Measurements from ENCODE around the gene PLTP.
"Not testable (repeated sequence)": the region's sequence is repeated elsewhere in the genome, so short reads cannot be mapped to it uniquely, and the experiment has no call there.

PLTP gene

GRCh38 chr20:45890985-45891983 lies 20.7 kb downstream of the PLTP start, which contains the start of the genes CTSA and NEURL2:
Gene CTSA, plus strand, starts transcription at chr20:45891335. Its CDS starts 234 bp downstream, at chr20:45891569.
Gene NEURL2, minus strand, starts transcription at chr20:45891208. Its CDS starts 217 bp downstream, at chr20:45890991.
- no peaks in the 10 kb centered on the region for H3K27me3 Mint-ChIP-seq
- H3K27ac Mint-ChIP-seq: peak within 1 kb of the TSS; percentile 91
- peak; percentile 76 to 82 for DNase-seq (ENCODE audit: low spot score in 2 of 2)
- peak; percentile 88 for ATAC-seq (ENCODE audit: low read depth)
- peaks cover 4% of the 10 kb centered on the region for H3K36me3 Mint-ChIP-seq
- H3K9me3 Mint-ChIP-seq: no peaks in the 10 kb centered on the region
- H3K4me1 Mint-ChIP-seq: peaks cover 25% of the 10 kb centered on the region
- peak within 1 kb of the TSS; percentile 93 for H3K4me3 Mint-ChIP-seq

- DNase-seq (ENCODE audit: low spot score in 2 of 2): peak in 1 of 2 donors; percentile 50
- Mint-ChIP-seq H3K4me3 (peak overlapping the region; percentile 93), H3K27ac (peak overlapping the region; percentile 91), H3K36me3 (peaks cover 4% of the 10 kb centered on the region), H3K9me3 (no peaks in the 10 kb centered on the region), H3K27me3 (no peaks in the 10 kb centered on the region), H3K4me1 (peaks cover 25% of the 10 kb centered on the region)
- ATAC-seq (ENCODE audit: low read depth): peak; percentile 23
Measured at GRCh38 chr20:45890077-45890984, 21.6 kb downstream of the PLTP start.

- DNase-seq (ENCODE audit: low spot score in 2 of 2) (no peak), ATAC-seq (ENCODE audit: low read depth) (no peak)
- H3K4me3 Mint-ChIP-seq: no peak overlapping the region
- H3K4me1 Mint-ChIP-seq: peaks cover 27% of the 10 kb centered on the region
- no peak overlapping the region for H3K27ac Mint-ChIP-seq
- H3K36me3 Mint-ChIP-seq: peaks cover 4% of the 10 kb centered on the region
- H3K9me3 Mint-ChIP-seq: no peaks in the 10 kb centered on the region
- no peaks in the 10 kb centered on the region for H3K27me3 Mint-ChIP-seq
Measured at GRCh38 chr20:45888681-45889080, 23.3 kb downstream of the PLTP start.

- ATAC-seq (ENCODE audit: low read depth) (no peak), DNase-seq (ENCODE audit: low spot score in 2 of 2) (no peak)
- H3K27me3 Mint-ChIP-seq: no peaks in the 10 kb centered on the region
- H3K4me3 Mint-ChIP-seq: no peak within 1 kb of the TSS
- no peaks in the 10 kb centered on the region for H3K9me3 Mint-ChIP-seq
- no peak within 1 kb of the TSS for H3K27ac Mint-ChIP-seq
- peaks cover 3% of the 10 kb centered on the region for H3K36me3 Mint-ChIP-seq
- peaks cover 27% of the 10 kb centered on the region for H3K4me1 Mint-ChIP-seq
Measured at GRCh38 chr20:45887346-45887715, 24.6 kb downstream of the PLTP start, which contains the start of gene SPATA25. Gene SPATA25, minus strand, starts transcription at chr20:45887622. Its CDS starts 32 bp downstream, at chr20:45887590.

- ATAC-seq (ENCODE audit: low read depth) (no peak), DNase-seq (ENCODE audit: low spot score in 2 of 2) (no peak)
- Mint-ChIP-seq H3K27ac (no peak overlapping the region), H3K4me1 (peaks cover 25% of the 10 kb centered on the region), H3K36me3 (peaks cover 3% of the 10 kb centered on the region), H3K4me3 (no peak overlapping the region), H3K27me3 (no peaks in the 10 kb centered on the region), H3K9me3 (no peaks in the 10 kb centered on the region)
Measured at GRCh38 chr20:45886590-45887345, 25.2 kb downstream of the PLTP start.

- no peaks in the 10 kb centered on the region for H3K27me3 Mint-ChIP-seq
- no peak overlapping the region for H3K4me3 Mint-ChIP-seq
- H3K9me3 Mint-ChIP-seq: no peaks in the 10 kb centered on the region
- H3K36me3 Mint-ChIP-seq: peaks cover 3% of the 10 kb centered on the region
- H3K4me1 Mint-ChIP-seq: peaks cover 24% of the 10 kb centered on the region
- ATAC-seq (ENCODE audit: low read depth): no peak
- no peak overlapping the region for H3K27ac Mint-ChIP-seq
- no peak for DNase-seq (ENCODE audit: low spot score in 2 of 2)
Measured at GRCh38 chr20:45883100-45883469, 28.9 kb downstream of the PLTP start.

GRCh38 chr20:45882469-45883099 lies 29.4 kb downstream of the PLTP start:
- peaks cover 3% of the 10 kb centered on the region for H3K36me3 Mint-ChIP-seq
- H3K9me3 Mint-ChIP-seq: no peaks in the 10 kb centered on the region
- DNase-seq (ENCODE audit: low spot score in 2 of 2) (no peak), ATAC-seq (ENCODE audit: low read depth) (no peak)
- H3K4me1 Mint-ChIP-seq: peaks cover 24% of the 10 kb centered on the region
- no peaks in the 10 kb centered on the region for H3K27me3 Mint-ChIP-seq
- H3K27ac Mint-ChIP-seq: peak overlapping the region; percentile 51
- peak overlapping the region; percentile 70 for H3K4me3 Mint-ChIP-seq

GRCh38 chr20:45880988-45881788 lies 30.8 kb downstream of the PLTP start, which contains the start of gene ZSWIM1:
Gene ZSWIM1, plus strand, starts transcription at chr20:45881227. Its CDS starts 1,366 bp downstream, at chr20:45882593.
- Mint-ChIP-seq H3K27ac (peak within 1 kb of the TSS; percentile 91), H3K27me3 (no peaks in the 10 kb centered on the region), H3K4me3 (peak within 1 kb of the TSS; percentile 86), H3K9me3 (no peaks in the 10 kb centered on the region), H3K36me3 (peaks cover 5% of the 10 kb centered on the region), H3K4me1 (peaks cover 24% of the 10 kb centered on the region)
- peak; percentile 99 for ATAC-seq (ENCODE audit: low read depth)
- peak; percentile 97 to 99 for DNase-seq (ENCODE audit: low spot score in 2 of 2)

GRCh38 chr20:45878076-45878761 lies 33.7 kb downstream of the PLTP start:
- Mint-ChIP-seq H3K4me3 (no peak overlapping the region), H3K4me1 (peaks cover 19% of the 10 kb centered on the region), H3K27ac (no peak overlapping the region), H3K9me3 (no peaks in the 10 kb centered on the region), H3K36me3 (peaks cover 3% of the 10 kb centered on the region), H3K27me3 (no peaks in the 10 kb centered on the region)
- ATAC-seq (ENCODE audit: low read depth) (no peak), DNase-seq (ENCODE audit: low spot score in 2 of 2) (no peak)

- Mint-ChIP-seq H3K4me3 (no peak overlapping the region), H3K27ac (no peak overlapping the region), H3K27me3 (no peaks in the 10 kb centered on the region), H3K36me3 (peaks cover 6% of the 10 kb centered on the region), H3K9me3 (no peaks in the 10 kb centered on the region), H3K4me1 (peaks cover 2% of the 10 kb centered on the region)
- no peak for DNase-seq (ENCODE audit: low spot score in 2 of 2)
- ATAC-seq (ENCODE audit: low read depth): no peak
Measured at GRCh38 chr20:45874576-45874975, 37.4 kb downstream of the PLTP start.

GRCh38 chr20:45874104-45874481 lies 37.9 kb downstream of the PLTP start:
- H3K27me3 Mint-ChIP-seq; H3K4me1 Mint-ChIP-seq; H3K27ac Mint-ChIP-seq; H3K4me3 Mint-ChIP-seq; DNase-seq (ENCODE audit: low spot score in 2 of 2); H3K9me3 Mint-ChIP-seq; ATAC-seq (ENCODE audit: low read depth); H3K36me3 Mint-ChIP-seq: not testable (repeated sequence)
